Body of pancreas (tissue), 4 donors: Measurements from ENCODE around the gene RAB25.

Experiments used
- CTCF ChIP-seq, 7 experiments: fragments of 450-650 bp in 4 of 7; fragments of 200-600 bp in 3 of 7; sonication (generic) in 3 of 7; IDR thresholded peaks; one replicate each; pipeline ENCODE4 v1.5.1; 2016 to 2019; ENCODE audit warnings: antibody characterized with exemption in 7 of 7
- POLR2A ChIP-seq, 3 donors: fragments of 450-650 bp; IDR thresholded peaks; one replicate each; pipeline ENCODE4 v1.6.1; 2016; ENCODE audit warnings: antibody characterized with exemption in 3 of 3, mild to moderate bottlenecking in 2 of 3

GRCh38 chr1:156091610-156092009 is 30.6 kb downstream of the RAB25 start:
- no peak for TF ChIP-seq CTCF (IDR thresholded peaks at IDR 0.05)
- TF ChIP-seq POLR2A (IDR thresholded peaks at IDR 0.05) = no peak
